Medulla oblongata (tissue), 1 donor: ENCODE data around the gene KREMEN1.

Source experiments
- DNase-seq: peaks from one replicate; pipeline ENCODE4 v3.0.0-alpha.2; 2015; ENCODE audit errors: extremely low spot score

The KREMEN1 gene

DNA sequence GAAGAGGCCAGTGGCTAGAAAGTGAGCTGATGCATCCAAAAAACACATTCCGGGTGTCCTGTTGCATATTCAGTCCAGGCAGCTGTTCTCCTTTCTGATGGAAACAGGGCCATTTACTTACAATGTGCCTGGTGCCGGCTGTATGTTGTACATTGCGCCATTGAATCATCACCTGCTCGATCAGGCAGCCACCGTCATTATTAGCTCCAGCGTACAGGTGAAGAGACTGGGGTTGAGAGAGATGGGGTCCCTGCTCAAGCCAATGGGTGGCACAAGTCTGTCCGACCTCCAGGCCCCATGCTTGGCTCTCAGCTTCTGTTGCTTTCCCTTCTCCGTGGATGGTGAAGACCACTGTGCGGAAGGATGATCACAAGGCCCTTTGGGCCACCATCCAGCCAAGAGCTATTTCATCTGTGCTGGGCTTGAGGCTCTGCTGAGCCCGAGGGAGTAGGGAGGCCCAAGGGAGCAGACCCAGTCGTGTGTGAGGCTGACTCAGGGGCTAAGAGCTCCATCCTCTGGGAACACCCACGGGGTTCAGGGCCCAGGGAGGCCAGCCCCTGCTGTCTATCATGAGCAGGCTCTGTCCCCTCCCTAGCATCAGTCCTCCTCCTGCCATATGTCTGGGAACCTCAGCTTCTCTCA is 112.1 kb downstream of the KREMEN1 start:
- DNase-seq = peak; percentile 20

DNA sequence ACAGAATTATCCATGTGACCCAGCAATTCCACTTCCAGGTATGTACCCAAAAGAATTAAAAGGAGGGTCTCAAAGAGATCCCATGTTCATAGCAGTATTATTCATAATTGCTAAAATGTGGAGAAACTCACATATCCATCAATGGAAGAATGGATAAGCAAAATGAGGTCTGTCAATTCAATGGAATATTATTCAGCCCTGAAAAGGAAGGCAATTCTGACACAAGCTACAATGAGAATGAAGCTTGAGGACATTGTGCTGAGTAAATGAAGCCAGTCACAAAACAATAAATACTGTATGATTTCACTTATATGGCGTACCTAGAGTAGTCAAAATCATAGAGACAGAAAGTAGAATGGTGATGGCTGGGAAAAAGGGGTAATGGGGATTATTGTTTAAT is 113.5 kb downstream of the KREMEN1 start:
- DNase-seq = no peak

DNA sequence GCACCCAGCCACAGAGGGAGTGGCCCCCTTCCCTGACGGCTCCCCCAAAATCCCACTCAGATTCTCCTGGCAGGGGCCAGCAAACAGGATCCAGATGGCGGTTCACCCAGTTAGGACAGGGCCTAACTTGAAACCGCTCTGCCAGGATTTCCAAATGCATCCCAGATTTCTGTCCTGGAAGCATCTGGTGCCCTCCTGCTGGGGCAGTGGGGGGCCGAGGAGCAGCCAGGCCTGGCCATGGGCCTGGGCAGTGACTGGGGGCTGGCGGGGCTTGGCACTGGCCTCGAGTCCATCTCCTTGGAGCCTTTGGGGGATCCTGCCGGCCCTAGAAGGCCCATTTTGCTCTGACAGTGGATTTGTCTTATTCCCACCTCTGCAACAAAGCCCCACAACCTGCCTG is 115.0 kb downstream of the KREMEN1 start:
- DNase-seq = no peak

DNA sequence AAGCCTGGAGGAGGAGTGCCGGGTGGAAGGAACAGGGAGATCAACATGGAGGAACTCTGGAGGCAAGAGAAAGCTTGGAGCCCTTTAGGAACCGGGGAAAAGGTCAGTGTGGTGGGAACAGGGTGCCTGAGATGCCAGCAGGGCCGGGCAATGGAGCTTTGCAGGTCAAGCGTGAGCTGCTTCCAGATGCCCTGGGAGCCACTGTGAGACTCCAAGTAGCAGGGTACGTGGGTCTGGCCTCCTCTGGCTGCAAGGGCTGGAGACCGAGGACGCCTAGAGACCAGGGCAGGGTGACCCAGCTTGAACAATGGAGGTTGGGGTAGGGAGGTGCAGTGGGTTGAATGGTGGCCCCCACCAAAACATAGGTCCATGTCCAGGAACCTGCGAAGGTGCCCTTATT is 117.2 kb downstream of the KREMEN1 start:
- no peak for DNase-seq

DNA sequence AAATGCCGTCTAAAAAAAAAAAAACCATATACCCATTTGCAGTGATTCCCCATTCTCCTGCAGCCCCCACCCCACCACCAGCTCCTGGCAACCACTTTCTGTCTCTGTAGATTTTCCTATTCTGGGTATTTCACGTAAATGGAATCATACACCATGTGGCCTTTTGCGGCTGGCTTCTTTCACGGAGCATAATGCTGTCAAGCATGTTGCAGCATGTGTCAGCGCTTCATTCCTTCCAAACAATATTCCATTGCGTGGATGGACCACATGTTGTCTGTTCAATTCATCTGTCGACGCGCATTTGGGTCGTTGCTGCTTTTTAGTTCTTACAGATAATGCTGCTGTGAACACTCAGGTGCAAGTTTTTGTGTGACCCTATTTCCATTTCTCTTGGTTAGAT is 118.1 kb downstream of the KREMEN1 start:
- no peak for DNase-seq

DNA sequence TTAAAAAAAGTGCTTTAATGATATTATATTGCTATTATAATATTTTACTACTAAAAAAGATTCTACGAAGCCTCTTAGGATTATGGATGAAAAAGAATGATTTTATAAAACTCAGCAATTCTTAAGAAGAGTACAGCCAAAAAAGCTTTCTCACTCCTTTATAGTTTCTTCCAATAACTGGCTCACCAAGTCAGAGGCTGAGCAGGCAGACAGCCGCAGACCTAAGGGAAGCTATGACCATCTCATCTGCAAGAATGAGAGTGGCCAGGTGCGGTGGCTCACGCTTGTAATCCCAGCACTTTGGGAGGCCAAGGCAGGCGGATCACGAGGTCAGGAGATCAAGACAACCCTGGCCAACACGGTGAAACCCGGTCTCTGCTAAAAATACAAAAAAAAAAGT is 120.2 kb downstream of the KREMEN1 start:
- no peak for DNase-seq

DNA sequence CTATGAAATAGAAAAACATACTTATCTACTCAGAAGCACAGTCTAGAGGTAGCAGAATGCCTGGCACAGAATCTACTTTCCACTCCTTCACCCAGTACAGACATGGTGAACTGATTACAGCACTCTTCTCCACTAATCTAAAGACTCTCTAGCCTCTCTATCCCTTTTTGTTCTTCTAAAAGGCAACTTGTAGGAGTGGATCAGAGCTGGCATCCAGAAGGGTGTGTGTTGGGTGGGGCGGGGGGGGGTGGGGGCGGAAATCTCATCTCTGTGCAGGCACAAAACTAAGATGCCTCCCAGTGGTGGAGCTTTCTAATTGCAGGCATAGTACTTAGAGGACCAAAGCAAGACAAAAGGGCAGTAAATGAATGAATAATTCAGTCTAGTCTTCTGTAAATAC is 121.3 kb downstream of the KREMEN1 start:
- no peak for DNase-seq

DNA sequence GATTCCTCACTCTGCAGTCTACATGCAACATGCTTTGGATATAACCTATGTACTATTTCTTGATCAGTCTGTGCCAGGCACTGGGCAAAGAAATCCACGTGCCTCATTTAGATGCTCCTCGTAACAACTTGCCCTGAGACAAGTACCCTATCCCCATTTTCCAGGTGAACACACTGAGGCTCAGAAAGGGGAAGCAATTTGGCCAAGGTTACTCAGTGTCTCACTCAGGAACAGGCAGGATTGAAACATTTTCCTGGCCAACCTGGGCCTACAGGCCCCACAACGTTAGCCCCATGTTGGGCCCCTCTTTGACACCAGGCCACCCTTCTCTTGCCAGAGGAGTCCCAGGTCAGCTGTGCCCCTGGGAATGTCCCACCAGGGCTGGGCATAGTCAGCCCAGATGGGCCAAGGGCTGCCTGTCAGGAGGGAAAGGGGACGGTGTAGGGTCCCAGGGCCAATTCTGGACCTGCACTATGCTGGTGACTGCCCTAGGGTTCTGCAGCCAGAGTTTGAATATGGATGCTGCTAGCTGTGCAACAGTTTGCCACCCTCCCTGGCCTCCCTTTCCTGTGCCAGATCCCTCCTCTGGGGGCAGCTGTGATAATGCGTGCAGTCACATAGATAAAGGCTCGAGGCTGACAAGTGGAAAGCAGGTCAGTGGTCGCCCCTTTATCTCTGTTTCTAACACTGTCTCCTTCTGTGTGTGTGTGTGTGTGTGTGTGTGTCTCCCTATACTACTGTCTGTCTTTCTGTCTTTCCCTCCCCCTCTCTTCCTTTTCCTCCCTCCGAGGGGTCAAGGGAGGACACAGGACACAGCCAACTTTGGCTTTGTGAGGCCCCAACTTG is 122.5 kb downstream of the KREMEN1 start:
- no peak for DNase-seq

DNA sequence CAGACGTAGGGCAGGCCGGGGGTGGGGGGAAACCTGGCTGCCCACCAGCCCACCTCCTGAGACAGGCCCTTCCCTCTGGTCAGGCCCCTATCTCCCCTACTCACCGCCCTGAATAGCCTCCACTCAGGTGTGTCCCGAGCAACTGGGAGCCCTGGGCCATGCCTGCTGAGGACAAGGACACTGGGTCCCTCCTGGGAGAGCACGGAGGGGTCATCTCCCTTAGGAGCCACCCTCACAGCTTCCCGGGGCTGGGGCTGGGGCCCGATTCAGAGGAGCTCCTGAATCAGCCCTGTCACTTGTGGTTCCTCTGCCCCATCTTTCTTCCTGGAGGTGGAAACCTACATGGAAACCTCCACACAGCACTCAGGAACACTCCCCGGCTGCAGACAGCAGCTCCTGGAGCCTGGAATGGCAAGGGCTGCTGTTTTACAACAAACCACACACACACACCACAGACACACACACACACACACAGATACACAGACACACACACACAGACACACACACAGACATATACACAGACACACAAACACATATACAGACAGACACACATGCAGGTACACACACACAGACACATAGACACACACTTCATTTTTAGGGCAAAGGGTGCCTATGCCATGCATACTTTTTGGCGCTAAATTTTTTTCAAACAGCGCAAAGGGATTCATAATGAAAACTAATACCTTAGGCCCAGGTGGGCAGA is 123.3 kb downstream of the KREMEN1 start:
- no peak for DNase-seq

DNA sequence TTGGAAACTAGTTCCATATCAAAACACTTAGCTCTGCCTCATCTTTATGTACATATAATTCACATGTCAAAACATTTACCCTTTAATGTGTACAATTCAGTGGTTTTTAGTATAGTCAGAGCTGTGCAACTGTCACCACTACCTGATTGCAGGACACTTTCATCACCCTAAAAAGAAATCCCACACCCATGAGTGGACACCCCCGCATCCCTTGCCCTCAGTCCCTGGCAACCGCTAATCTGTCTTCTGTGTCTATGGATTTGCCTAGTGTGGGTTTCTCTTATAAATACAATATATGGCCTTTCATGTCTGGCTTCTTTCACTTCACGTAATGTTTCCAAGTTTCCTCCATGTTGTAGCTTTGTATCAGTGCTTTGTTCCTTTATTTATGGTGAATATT is 124.3 kb downstream of the KREMEN1 start:
- DNase-seq = no peak

DNA sequence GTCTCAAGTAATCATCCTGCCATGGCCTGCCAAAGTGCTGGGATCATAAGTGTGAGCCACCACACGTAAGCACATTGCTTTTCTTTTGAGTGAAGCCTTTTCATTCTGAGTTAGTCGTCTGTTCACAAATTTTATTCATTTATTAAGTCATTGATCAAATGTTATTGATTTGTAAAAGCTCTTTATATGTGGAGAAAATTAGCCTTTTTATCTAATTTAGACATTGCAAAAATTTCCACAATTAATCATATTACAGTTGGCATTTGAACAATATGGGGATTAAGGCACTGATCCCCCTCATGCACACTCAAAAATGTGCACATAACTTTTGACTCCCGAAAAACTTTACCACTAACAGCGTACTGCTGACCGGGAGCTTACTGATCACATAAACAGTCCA is 125.4 kb downstream of the KREMEN1 start:
- no peak for DNase-seq

DNA sequence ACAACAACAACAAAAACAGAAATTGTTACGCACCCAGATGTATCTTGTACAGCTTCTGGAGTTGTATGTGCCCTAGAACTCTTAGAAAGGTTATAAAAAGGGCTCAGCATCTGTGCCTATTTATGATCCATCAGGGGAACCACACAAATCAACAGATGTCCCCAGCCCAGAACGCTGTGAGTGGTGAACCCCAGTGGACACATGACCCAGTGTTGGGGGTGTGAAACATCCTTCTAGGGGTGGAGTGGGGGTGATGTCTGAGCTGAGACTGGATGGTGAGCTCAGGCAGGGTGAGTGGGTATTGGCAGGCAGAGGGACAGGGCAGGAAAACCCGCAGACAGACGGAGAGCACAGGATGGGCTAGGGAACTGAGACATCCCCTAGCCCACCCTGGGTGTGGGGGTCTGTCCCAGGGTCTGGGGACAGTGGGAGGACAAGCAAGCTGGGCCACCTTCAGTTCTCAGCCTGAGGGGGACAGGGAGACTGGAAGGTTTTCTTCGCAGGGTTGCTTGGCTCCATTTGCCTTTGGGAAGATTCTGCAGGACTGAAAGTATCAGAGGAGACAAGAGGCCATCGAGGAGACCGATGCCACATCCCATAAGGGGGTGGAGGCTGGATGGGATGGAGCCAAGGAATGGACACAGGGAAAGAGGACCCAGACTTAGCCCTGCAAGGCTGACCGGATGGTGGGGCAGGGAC is 127.0 kb downstream of the KREMEN1 start:
- DNase-seq = no peak

DNA sequence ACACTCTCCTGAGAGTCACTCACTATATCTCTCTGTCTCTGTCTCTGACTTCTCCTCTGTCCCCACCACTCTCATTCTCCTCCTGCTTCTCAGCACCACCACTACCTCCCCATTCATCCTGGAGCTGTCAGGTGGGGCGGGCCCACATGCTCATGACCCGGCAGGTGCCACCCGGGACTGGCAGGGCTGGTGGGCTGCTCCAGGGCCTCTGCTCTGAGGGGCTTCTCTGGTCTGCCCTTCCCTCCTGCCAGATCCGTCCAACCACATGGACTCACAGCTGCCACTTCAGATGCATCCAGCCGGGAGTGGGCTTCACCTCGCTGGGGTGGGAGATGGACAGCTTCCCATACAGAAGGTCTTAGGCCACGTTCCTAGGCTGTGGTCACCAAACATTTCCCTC is 128.1 kb downstream of the KREMEN1 start:
- DNase-seq = no peak

DNA sequence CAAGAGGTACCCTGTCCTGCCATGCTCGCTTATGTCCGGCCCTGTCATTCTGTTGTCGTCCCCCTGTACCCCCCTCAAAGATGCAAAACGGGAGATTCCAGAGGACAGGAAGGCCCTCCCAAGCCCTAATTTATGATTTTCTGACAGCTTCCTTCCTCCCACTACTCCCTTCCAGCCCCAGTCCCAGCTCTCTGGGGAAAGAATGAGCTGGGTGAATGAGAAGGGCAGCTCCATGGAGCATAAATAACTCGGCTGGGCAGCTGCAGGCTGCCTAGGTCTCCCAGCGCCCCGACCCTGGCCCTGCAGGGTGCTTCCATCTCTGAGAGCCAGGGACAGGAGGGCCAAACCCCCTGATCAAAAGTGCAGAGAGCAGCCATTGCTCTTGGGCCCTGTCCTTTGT is 128.9 kb downstream of the KREMEN1 start:
- DNase-seq = no peak

DNA sequence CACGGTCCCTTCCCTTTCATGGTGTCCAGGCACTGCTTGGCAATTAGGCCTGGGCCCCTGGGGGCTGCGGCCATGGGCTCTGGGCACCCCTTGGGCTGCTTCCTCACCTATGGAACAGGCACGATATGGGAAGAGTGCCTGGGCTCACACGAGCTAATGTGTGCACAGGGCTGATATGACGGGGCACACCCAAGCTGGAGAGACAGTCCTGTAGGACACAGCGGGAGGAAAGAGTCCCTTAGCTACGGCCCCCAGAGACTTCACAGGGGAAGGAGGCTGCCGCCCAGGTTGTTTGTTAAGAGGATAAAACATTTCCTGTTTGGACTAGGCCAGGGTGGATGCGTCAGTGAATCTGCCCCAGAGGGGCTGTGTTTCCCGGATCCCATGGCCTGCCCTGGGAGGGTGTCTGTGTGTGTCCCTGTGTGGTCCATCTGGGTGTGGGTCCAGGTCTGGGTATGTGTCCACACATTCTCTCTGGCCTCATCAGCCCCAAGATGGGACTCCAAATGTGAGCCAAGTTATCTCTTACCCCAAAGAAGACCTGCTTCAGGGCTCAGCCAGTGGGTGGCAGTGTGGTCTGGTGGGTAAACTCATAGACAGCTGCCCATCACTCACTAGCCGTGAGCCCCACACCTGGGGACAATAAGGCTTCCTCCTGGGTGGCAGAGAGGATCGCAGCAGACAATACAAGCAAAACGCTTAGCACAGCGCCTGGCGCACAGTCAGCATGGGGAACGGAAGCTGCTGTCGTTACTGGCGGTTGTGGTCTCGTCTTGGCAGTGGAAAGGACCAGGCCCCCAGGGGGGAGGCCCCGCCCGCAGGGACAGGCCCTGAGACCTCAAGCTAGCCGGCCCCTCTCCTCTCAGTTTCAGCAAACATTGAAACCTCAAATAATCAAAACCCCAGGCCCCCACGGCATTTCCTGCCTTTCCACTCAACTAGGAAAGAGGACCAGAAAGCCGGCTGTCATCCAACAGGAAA is 129.7 kb downstream of the KREMEN1 start:
- peak; percentile 46 for DNase-seq

DNA sequence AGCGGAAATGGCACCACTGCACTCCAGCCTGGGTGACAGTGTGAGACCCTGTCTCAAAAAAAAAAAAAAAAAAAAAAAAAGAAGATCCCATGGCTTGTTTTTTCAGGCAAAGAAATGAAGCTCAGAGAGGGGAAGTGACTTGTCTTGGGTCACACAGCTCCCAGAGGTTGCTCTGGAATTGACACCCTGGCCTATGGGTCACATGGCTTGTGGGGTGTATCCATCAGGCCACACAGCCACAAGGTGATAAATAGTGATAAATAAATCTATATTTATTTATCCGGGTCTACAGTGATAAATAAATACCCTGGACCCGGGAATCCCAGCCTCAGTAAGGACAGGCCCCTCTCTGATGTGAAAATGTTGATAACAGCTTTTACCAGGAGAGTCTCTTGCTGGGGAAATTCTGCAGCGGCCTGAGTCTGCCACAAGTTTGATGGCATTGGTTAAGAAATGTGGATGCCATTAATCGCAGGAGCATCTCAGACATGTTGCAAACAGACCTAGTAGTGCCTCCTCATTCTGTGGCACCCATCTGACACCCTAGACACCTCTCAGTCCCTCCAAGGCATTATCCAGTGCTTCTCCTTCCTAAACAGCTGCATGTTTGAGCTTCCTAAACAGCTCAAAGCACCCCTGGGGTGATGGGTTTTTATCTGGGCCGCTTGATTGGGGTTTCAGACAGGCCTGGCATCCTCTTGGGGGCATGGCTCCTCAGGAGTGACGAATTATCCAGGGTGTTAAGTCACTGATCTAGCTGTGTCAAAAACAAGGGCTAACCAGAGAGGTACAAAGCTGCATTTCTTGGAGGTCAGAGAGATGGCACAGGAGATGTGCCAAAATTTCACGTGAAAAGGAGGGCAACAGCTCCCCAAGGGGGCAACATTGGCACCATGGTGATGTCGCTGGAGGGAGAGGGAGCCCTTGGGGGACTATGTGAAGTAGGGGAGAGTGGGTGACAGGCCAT is 130.9 kb downstream of the KREMEN1 start:
- DNase-seq = no peak

DNA sequence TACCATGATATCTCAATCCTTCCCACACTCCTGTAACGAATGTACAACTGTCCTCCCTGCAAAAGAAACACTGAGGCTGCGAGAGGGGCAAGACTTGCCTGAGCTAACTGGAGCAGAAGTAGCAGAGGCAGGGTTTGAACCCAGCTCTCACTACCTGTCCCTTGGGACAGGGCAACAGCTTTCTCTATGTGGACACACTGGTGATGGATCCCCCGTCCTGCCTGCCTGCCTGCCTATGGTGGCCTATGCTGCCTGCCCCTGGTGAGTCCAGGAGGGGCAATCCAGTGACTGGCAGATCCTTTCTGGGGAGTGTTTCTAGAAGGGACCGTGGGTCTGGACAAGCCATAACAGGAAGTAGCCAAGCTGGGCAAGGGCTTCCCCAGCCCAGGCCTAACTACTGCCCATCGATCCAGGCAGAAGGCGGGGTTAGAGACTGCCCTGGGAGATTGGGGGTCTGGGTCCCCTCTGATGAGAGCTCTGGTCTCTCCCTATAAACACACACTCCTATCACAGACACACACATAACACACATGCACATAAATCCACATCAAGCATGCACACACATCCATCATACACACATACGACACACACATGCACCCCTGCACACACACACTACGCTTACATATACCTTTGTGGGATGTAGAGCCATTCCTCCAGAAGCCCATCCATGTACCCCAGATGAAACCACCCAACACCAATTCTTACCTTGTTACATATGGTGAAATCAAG is 131.8 kb downstream of the KREMEN1 start:
- DNase-seq = no peak

DNA sequence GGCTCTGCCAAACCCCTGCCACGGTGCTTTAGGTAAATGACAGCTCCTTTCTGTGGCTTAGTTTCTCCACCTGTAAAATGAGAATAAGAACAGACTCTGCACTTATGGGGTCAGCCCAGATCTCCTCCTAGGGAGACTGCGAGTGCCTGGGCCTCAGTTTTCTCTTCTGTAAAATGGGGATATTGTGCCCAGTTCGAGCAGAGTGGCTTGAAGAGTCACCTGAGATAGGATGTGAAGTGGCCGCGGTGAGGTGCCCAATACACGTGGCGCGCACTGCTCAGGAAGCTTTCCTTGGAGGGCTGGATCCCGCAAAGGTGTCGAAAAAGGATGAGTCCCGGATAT is 132.4 kb downstream of the KREMEN1 start:
- no peak for DNase-seq
